LNCaP clone FGC (cell line): ENCODE data around the gene C9orf153.
"Not testable (repeated sequence)": the region's sequence is repeated elsewhere in the genome, so short reads cannot be mapped to it uniquely, and the experiment has no call there.

Experiments used
- DNase-seq: peaks from one replicate; pipeline ENCODE4 v3.0.0-alpha.2; 2011; ENCODE audit warnings: low read depth
- H3K4me3 ChIP-seq: 2 replicates; pipeline ENCODE4 v1.5.1; 2011; ENCODE audit warnings: mild to moderate bottlenecking, low read depth, low read length, control low read depth
- TF ChIP-seq, protein P1 (sequence below): IDR thresholded peaks from 2 replicates; pipeline ENCODE4 v1.5.1; 2012; ENCODE audit warnings: mild to moderate bottlenecking; ENCODE audit not compliant: control insufficient read depth, insufficient read depth; ENCODE audit errors: extremely low read depth

Gene C9orf153

DNA sequence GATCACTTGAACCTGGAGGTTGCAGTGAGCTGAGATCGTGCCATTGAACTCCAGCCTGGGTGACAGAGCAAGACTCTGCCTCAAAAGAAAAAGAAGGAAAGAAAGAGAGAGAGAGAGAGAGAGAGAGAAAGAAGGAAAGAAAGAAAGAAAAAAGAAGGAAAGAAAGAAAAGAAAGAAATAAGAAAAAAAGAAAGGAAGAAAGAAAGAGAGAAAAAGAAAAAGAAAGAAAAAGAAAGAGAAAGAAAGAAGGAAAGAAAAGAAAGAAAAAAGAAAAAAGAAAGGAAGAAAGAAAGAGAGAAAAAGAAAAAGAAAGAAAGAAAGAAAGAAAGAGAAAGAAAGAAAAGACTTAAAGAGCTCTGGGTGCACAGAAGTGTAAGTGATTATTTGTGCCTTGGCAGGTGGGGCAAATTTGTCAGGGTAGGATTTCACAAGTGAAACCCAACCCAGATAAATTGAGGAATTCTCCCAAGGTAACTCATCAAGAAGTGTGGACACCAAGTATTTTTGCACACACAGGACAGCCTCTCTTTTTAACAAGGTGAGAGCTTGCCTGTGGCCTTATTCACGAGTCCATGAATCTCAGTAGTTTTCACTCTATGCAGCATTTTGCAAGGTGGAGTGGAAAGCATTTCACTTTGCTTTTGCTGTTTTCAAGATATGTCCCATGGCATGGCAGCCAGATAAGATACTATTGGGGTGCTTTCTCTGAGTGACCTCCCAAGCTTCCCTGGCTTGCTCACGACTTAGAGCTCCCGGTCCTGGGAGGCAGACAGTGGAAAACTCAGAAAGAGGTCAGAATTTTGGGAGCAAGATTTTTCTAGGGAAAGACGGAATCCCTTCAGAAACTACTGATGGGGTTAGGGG is 57.8 kb downstream of the C9orf153 start:
- no peak for DNase-seq
- TF ChIP-seq, protein P1, sequence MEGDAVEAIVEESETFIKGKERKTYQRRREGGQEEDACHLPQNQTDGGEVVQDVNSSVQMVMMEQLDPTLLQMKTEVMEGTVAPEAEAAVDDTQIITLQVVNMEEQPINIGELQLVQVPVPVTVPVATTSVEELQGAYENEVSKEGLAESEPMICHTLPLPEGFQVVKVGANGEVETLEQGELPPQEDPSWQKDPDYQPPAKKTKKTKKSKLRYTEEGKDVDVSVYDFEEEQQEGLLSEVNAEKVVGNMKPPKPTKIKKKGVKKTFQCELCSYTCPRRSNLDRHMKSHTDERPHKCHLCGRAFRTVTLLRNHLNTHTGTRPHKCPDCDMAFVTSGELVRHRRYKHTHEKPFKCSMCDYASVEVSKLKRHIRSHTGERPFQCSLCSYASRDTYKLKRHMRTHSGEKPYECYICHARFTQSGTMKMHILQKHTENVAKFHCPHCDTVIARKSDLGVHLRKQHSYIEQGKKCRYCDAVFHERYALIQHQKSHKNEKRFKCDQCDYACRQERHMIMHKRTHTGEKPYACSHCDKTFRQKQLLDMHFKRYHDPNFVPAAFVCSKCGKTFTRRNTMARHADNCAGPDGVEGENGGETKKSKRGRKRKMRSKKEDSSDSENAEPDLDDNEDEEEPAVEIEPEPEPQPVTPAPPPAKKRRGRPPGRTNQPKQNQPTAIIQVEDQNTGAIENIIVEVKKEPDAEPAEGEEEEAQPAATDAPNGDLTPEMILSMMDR: no peak
- no peak overlapping the region for H3K4me3 ChIP-seq

DNA sequence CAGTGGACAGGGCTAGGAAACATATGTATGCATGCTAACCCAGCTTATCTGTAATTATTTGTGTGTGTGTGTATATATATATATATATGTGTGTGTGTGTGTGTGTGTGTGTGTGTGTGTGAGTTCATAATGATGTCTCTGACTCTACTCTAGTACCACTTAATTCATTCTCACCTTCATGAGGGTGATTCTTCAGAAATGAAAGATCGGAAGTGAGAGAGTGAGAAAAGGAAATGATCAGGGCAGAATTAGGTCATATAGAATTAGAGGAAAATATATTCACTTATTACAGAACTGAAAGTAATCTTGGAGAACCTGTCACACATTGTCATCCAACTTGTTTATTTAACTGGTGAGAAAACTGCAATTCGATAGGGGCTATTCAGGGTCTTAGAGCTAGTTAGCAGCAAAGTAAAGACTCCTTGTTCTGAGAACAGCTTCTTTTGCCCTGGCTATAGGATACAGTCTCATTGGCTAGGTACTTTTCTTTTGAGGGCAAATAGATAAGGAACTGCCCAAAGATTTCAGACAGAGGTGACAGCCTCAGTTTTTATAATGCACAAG is 58.8 kb downstream of the C9orf153 start:
- H3K4me3 ChIP-seq: no peak overlapping the region
- no peak for DNase-seq
- TF ChIP-seq, protein P1: no peak

DNA sequence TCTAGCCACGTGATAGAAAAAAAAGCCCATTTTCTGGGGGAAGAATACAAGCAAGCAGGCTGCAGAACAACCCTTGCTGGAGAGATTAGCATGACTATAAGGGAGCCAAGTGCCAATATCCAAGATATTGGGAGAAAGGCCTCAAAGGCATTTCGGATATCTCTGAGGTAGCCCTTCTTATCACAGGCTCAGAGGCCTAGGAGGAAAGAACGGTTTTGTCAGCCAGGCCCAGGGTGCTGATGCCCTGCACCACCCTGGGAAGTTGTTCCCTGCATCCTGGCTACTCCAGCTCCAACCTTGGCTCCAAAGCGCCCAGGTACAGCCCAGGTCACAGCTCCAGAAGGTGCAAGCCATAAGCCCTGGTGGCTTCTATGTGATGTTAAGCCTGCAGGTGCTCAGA is 66.4 kb downstream of the C9orf153 start:
- DNase-seq: no peak
- H3K4me3 ChIP-seq: no peak overlapping the region
- TF ChIP-seq, protein P1: no peak

DNA sequence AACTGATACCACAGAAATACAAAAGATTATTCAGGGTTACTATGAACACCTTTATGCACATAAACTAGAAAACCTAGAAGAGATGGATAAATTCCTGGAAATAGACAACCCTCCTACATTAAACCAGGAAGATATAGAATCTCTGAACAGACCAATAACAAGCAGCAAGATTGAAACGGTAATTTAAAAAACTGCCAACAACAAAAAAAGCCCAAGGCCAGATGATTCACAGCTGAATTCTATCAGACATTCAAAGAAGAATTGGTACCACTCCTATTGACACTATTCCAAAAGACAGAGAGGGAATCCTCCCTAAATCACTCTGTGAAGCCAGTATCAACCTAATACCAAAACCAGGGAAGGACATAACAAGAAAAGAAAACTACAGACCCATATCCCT is 68.8 kb downstream of the C9orf153 start:
- DNase-seq: not testable (repeated sequence)

DNA sequence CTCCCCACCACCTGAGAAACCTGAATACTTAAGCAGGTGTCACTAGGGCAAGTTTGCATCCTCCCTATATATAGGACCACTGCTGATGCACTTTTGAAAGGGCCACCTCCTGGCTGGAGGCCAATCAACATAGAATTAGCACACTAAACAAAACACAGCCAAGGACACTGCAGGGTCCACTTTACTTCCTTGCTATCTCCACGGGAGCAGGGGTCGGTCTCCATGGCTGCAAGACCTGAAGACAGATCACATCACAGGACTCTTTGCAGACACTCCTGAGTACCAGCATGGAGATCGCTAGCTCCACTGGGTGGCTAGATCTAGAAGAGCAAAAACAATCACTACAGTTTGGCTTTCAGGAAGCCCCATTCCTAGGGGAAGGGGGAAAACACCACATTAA is 72.3 kb downstream of the C9orf153 start:
- H3K4me3 ChIP-seq: no peak overlapping the region
- DNase-seq: no peak
- TF ChIP-seq, protein P1: no peak

More for the DNA sequence above, 68.8 kb downstream of the C9orf153 start:
- H3K4me3 ChIP-seq: not testable (repeated sequence)

DNA sequence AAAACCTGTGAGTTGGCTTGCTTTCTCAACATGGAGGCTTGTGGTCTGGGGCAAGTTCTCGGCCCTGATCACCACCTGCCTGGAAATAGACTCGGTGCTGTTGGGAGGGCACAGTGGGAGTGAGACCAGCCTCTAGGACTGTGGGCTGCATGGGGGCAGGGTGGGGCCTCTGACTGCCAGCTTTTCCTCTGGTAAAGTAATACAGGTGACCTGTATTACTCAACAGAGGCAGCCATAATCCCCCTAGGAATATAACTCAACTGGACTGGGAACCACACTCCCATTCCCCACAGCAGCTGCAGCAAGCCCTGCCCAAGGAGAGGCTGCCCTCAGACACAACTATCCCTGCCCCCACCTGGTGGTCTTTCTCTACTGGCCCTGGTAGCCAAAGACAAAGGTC is 72.8 kb downstream of the C9orf153 start:
- TF ChIP-seq, protein P1: no peak
- no peak for DNase-seq
- H3K4me3 ChIP-seq: no peak overlapping the region

DNA sequence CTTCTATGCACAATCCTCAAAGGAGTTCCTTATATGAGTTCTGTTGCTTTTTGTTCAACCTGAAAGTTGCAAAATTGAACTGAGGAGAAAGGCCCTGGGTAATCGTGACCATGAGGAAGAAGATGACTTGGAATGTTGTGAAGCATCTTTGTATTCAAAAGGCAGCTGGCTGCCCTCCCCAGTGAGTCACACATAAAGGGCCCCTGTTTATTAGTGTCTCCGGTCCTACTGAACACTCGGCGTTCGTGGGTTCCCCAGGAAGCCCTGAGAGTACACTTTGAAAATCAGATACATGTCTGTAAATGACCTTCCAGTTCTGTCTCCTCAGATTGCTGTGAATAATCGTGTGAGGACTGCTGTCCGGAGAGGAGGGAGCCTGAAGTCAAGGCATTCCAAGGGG is 73.6 kb downstream of the C9orf153 start:
- TF ChIP-seq, protein P1: no peak
- no peak overlapping the region for H3K4me3 ChIP-seq
- no peak for DNase-seq
